SU-DHL-6 (cell line): ENCODE measurements around the gene APOC4.

Experiments
- CTCF ChIP-seq: fragments of 200-600 bp; sonication (generic); IDR thresholded peaks from one replicate; pipeline ENCODE4 v1.5.1; 2017; ENCODE audit warnings: antibody characterized with exemption, mild to moderate bottlenecking, low read length, moderate library complexity; ENCODE audit not compliant: insufficient read depth, poor library complexity, severe bottlenecking
- EZH2phosphoT487 ChIP-seq: fragments of 200-600 bp; sonication (generic), shearing (Covaris generic); conservative IDR thresholded peaks from 2 replicates; pipeline ENCODE4 v1.6.1; 2018; ENCODE audit warnings: mild to moderate bottlenecking, antibody characterized with exemption, low read length, moderate library complexity, mixed read lengths

GRCh38 chr19:44984005-44984404, 42.0 kb downstream of the APOC4 start:
- TF ChIP-seq CTCF: no peak
- TF ChIP-seq EZH2phosphoT487: no peak
